ENCODE results near the gene GCM1. TPM values are rescaled to one million over a fixed set of nuclear protein-coding genes. Genes with fewer than 3 reads are reported as not detected.

The GCM1 gene
- total and polyA plus RNA-seq, 12 donors = 0.01 TPM; not detected in 11

GRCh38 chr6:53142810-53143209, 5.8 kb downstream of the GCM1 start:
- Histone ChIP-seq H3K4me1 (no peaks in the 10 kb centered on the region), H3K36me3 (no peaks in the 10 kb centered on the region), H3K9me3 (no peaks in the 10 kb centered on the region), H3K27ac (no peak overlapping the region), H3K27me3 (peaks cover 0 to 4% (median 0%) of the 10 kb centered on the region in 7 donors), H3K4me3 (no peak overlapping the region)
- no peak for ATAC-seq
- TF ChIP-seq, protein P1, sequence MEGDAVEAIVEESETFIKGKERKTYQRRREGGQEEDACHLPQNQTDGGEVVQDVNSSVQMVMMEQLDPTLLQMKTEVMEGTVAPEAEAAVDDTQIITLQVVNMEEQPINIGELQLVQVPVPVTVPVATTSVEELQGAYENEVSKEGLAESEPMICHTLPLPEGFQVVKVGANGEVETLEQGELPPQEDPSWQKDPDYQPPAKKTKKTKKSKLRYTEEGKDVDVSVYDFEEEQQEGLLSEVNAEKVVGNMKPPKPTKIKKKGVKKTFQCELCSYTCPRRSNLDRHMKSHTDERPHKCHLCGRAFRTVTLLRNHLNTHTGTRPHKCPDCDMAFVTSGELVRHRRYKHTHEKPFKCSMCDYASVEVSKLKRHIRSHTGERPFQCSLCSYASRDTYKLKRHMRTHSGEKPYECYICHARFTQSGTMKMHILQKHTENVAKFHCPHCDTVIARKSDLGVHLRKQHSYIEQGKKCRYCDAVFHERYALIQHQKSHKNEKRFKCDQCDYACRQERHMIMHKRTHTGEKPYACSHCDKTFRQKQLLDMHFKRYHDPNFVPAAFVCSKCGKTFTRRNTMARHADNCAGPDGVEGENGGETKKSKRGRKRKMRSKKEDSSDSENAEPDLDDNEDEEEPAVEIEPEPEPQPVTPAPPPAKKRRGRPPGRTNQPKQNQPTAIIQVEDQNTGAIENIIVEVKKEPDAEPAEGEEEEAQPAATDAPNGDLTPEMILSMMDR (IDR thresholded peaks at IDR 0.05) = no peak
- intact Hi-C loops (cut with DNase I) = no loop called here
- WGBS, 2 donors = 72 to 74% methylated on average over 3 of the region's 3 CpGs
- no peak for DNase-seq

DNA sequence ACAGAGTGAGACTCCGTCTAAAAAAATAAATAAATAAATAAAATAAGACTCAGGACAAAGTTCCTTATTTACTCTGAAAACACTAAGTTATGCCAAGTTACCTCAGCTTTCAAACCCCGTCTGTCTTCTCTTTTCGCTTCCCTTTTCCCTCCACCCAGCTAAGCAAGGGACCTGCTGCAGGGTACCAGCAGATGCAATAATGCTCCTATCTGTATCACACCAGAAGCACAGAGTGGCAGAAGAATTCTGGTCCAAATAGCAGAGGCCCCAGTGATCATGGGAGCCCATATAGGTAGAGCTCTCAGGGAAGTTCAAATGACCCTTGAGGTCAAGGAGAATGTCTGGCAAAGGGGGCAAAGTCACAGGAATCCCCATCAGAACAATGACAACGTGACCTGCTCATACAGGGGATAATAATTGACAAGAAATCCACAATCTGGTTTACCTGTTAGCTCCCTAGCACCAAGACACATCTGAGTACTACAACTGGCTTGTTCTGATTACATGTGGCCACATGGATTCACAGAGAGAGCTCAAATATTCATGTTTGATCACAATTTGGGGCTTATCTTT, 8.7 kb downstream of the GCM1 start:
- no peaks in the 10 kb centered on the region for H3K36me3 ChIP-seq
- no peaks in the 10 kb centered on the region for H3K9me3 ChIP-seq
- no peak overlapping the region for H3K4me3 ChIP-seq
- H3K27me3 ChIP-seq = peaks cover 0 to 7% (median 0%) of the 10 kb centered on the region in 7 donors
- ATAC-seq (no peak), DNase-seq (no peak)
- no peaks in the 10 kb centered on the region for H3K4me1 ChIP-seq
- H3K27ac ChIP-seq = no peak overlapping the region
- TF ChIP-seq, protein P1 (IDR thresholded peaks at IDR 0.05) = no peak
- WGBS, 2 donors = 72 to 79% methylated on average over 4 of the region's 4 CpGs
- intact Hi-C loops (cut with DNase I) = no loop called here

DNA sequence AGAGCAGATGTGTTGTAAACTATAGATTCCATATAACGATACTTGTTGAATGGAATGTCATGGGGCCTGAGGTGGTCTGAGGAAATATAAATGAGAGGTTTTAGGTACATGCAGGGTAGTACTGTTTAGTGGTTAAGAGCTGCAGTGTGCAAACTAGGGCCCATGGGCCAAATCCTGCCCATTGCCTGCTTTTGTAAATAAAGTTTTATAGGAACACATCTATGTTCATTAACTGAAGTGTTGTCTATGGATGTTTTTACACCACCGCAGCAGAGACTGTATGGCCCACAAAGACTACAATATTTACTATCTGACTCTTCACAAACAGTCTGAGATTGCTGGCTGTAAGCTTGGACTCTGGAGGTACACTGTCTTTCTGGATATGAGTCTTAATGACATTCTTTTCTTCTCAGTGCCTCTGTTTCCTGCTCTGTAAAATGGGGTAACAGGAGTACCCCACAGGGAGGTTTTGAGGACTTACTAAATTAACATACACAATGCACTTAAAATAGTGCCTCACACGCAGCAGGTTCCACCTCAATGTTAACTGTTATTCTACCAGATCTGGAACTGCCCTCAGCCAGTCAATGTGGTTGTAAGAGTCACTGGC, 12.5 kb downstream of the GCM1 start:
- Histone ChIP-seq H3K27ac (no peak overlapping the region), H3K4me1 (no peaks in the 10 kb centered on the region), H3K9me3 (no peaks in the 10 kb centered on the region), H3K36me3 (no peaks in the 10 kb centered on the region), H3K27me3 (peaks cover 0 to 11% (median 0%) of the 10 kb centered on the region in 7 donors), H3K4me3 (no peak overlapping the region)
- TF ChIP-seq, protein P1 (IDR thresholded peaks at IDR 0.05) = no peak
- intact Hi-C loops (cut with DNase I) = no loop called here
- ATAC-seq = no peak
- DNase-seq = no peak
- WGBS, 2 donors = 83 to 88% methylated on average over 3 of the region's 3 CpGs

GRCh38 chr6:53134601-53135235, 13.9 kb downstream of the GCM1 start:
- H3K9me3 ChIP-seq = no peaks in the 10 kb centered on the region
- H3K4me3 ChIP-seq = no peak overlapping the region
- TF ChIP-seq, protein P1 (IDR thresholded peaks at IDR 0.05) = no peak
- DNase-seq (no peak), ATAC-seq (no peak)
- peaks cover 0 to 11% (median 0%) of the 10 kb centered on the region in 7 donors for H3K27me3 ChIP-seq
- H3K27ac ChIP-seq = no peak overlapping the region
- intact Hi-C loops (cut with DNase I) = no loop called here
- WGBS, 2 donors = 31 to 33% methylated on average over 8 of the region's 8 CpGs
- no peaks in the 10 kb centered on the region for H3K4me1 ChIP-seq
- H3K36me3 ChIP-seq = no peaks in the 10 kb centered on the region

All from heart right ventricle (tissue), 16 donors.